Esophagus squamous epithelium (tissue), 5 donors: Measurements from ENCODE around the gene IQGAP2. TPM values are rescaled to one million over a fixed set of nuclear protein-coding genes. Genes with fewer than 3 reads are reported as not detected.

Experiments used
- DNase-seq: peaks from one replicate; lab custom pipeline; 2025; lab: John Stamatoyannopoulos, UW
- H3K27ac ChIP-seq, 4 donors: fragments of 200-600 bp; sonication (generic); one replicate each; pipeline ENCODE4 v1.5.1; 2016 to 2019; ENCODE audit warnings: mild to moderate bottlenecking in 1 of 4
- H3K27me3 ChIP-seq, 4 donors: fragments of 200-600 bp; sonication (generic); 1 replicate in 3 of 4; 2 replicates in 1 of 4; pipeline versions ENCODE4 v1.5.1 to v1.6.0; 2017 to 2021; ENCODE audit warnings: antibody characterized with exemption in 1 of 4
- H3K36me3 ChIP-seq, 3 donors: fragments of 200-600 bp; sonication (generic); one replicate each; pipeline ENCODE4 v1.5.1; 2016 to 2019
- H3K4me1 ChIP-seq, 3 donors: fragments of 200-600 bp; sonication (generic); one replicate each; pipeline ENCODE4 v1.5.1; 2017 to 2019
- H3K4me3 ChIP-seq, 4 donors: fragments of 200-600 bp; sonication (generic); 1 replicate in 3 of 4; 2 replicates in 1 of 4; pipeline ENCODE4 v1.5.1; 2016 to 2019; ENCODE audit warnings: mild to moderate bottlenecking in 2 of 4, moderate library complexity in 1 of 4
- H3K9me3 ChIP-seq, 3 donors: fragments of 200-600 bp; sonication (generic); one replicate each; pipeline ENCODE4 v1.5.1; 2016 to 2019
- CTCF ChIP-seq, 6 experiments: fragments of 450-650 bp in 4 of 6; fragments of 200-600 bp in 2 of 6; sonication (generic) in 2 of 6; IDR thresholded peaks; one replicate each; pipeline ENCODE4 v1.5.1; 2016 to 2019; ENCODE audit warnings: antibody characterized with exemption in 6 of 6, mild to moderate bottlenecking in 4 of 6, moderate library complexity in 4 of 6
- POLR2A ChIP-seq, 4 donors: fragments of 450-650 bp; IDR thresholded peaks; one replicate each; pipeline ENCODE4 v1.6.1; 2017; ENCODE audit warnings: antibody characterized with exemption in 4 of 4, mild to moderate bottlenecking in 4 of 4, moderate library complexity in 3 of 4
- WGBS, 2 donors: methylation state at CpG; one replicate each; pipeline ENCODE4 v1.1.5; 2018; 5-methylcytosine and 5-hydroxymethylcytosine counted together
- intact Hi-C: fragments of 100-400 bp; cut with DNase I; formaldehyde crosslinking; loops from one replicate; pipeline ENCODE4 v1.15.0; 2022
- total RNA-seq, 4 donors: library from RNA; depleted of rRNA; stranded (reverse); fragments of >200 nt; gene quantifications; one replicate each; pipeline ENCODE4 v1.1.0, GENCODE V29; 2016
- donor health status: DM: yes; HTN: yes; CAD: no.

The IQGAP2 gene
- total RNA-seq, 4 donors from 2014 or later = 3.0 to 16.6 (median 5.9) TPM

DNA sequence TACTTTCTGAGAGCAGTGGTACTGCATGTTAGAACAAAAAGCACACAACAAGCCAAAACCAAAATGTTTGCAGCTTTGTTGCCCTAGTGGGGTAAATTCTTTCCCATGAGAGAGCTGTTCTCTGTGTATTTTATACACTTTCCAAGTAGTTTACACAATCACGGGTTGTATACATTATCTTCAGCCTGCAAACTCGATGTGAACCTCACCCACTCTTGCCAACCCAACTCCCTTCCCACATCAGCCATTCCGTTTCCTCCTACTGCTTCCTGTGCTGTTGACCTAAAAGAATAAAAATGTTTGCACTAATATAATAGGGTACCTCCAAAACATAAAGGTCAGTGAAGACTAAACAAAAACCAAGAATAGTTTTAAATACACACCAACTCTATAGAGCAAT is 47.0 kb downstream of the IQGAP2 start:
- 13 to 17% methylated on average over 3 of the region's 3 CpGs for WGBS, 2 donors
- TF ChIP-seq POLR2A (IDR thresholded peaks at IDR 0.05) (no peak), CTCF (IDR thresholded peaks at IDR 0.05) (no peak)
- peaks cover 0 to 7% (median 0%) of the 10 kb centered on the region in 4 donors for H3K27me3 ChIP-seq
- no peak overlapping the region for H3K27ac ChIP-seq
- no peak overlapping the region for H3K4me3 ChIP-seq
- intact Hi-C loops = no loop called here
- no peaks in the 10 kb centered on the region for H3K9me3 ChIP-seq
- peaks cover 0 to 10% (median 3%) of the 10 kb centered on the region in 3 donors for H3K4me1 ChIP-seq
- no peaks in the 10 kb centered on the region for H3K36me3 ChIP-seq
- DNase-seq = no peak

- intact Hi-C loops = no loop called here
- no peak for TF ChIP-seq CTCF (IDR thresholded peaks at IDR 0.05)
- TF ChIP-seq POLR2A (IDR thresholded peaks at IDR 0.05) = no peak
- Histone ChIP-seq H3K36me3 (no peaks in the 10 kb centered on the region), H3K9me3 (no peaks in the 10 kb centered on the region), H3K27ac (no peak overlapping the region), H3K4me1 (peaks cover 0 to 10% (median 3%) of the 10 kb centered on the region in 3 donors), H3K4me3 (no peak overlapping the region), H3K27me3 (peaks cover 0 to 7% (median 0%) of the 10 kb centered on the region in 4 donors)
- WGBS, 2 donors = 45 to 55% methylated on average over 6 of the region's 6 CpGs
- DNase-seq = no peak
Measured at GRCh38 chr5:76451031-76451701, 48.1 kb downstream of the IQGAP2 start.

GRCh38 chr5:76455531-76456133 is 52.5 kb downstream of the IQGAP2 start:
- 54 to 64% methylated on average over 4 of the region's 4 CpGs for WGBS, 2 donors
- Histone ChIP-seq H3K4me3 (no peak overlapping the region), H3K9me3 (no peaks in the 10 kb centered on the region), H3K27ac (no peak overlapping the region), H3K36me3 (no peaks in the 10 kb centered on the region), H3K27me3 (no peaks in the 10 kb centered on the region), H3K4me1 (no peaks in the 10 kb centered on the region)
- TF ChIP-seq POLR2A (IDR thresholded peaks at IDR 0.05) (no peak), CTCF (IDR thresholded peaks at IDR 0.05) (no peak)
- DNase-seq = no peak
- intact Hi-C loops = no loop called here

GRCh38 chr5:76456258-76456657 is 53.2 kb downstream of the IQGAP2 start:
- Histone ChIP-seq H3K27me3 (no peaks in the 10 kb centered on the region), H3K27ac (no peak overlapping the region), H3K9me3 (no peaks in the 10 kb centered on the region), H3K4me3 (no peak overlapping the region), H3K4me1 (no peaks in the 10 kb centered on the region), H3K36me3 (no peaks in the 10 kb centered on the region)
- TF ChIP-seq CTCF (IDR thresholded peaks at IDR 0.05) (no peak), POLR2A (IDR thresholded peaks at IDR 0.05) (no peak)
- no peak for DNase-seq
- intact Hi-C loops = no loop called here
- 83 to 86% methylated on average over 4 of the region's 4 CpGs for WGBS, 2 donors

GRCh38 chr5:76457674-76458485 is 54.8 kb downstream of the IQGAP2 start:
- no peaks in the 10 kb centered on the region for H3K27me3 ChIP-seq
- no peak overlapping the region for H3K4me3 ChIP-seq
- WGBS, 2 donors = 66 to 69% methylated on average over 4 of the region's 4 CpGs
- no peak for DNase-seq
- TF ChIP-seq CTCF (IDR thresholded peaks at IDR 0.05) (no peak), POLR2A (IDR thresholded peaks at IDR 0.05) (no peak)
- intact Hi-C loops = no loop called here
- no peaks in the 10 kb centered on the region for H3K36me3 ChIP-seq
- H3K4me1 ChIP-seq = no peaks in the 10 kb centered on the region
- H3K27ac ChIP-seq = no peak overlapping the region
- H3K9me3 ChIP-seq = no peaks in the 10 kb centered on the region
